BLaER1 treated with 17β-estradiol and CSF1 and Interleukin-3, amounts not matched to agents 10 nM and 100 nM (cell line): Measurements from ENCODE around the gene SYCE3.
A peak's percentile ranks its signal among the peaks of the same experiment; 100 is the strongest.
"Not testable (repeated sequence)": the region's sequence is repeated elsewhere in the genome, so short reads cannot be mapped to it uniquely, and the experiment has no call there.

Source experiments
- H3K27ac ChIP-seq, 11 experiments: shearing (Covaris generic); formaldehyde crosslinking; 2 replicates each; pipeline ENCODE4 v1.8.1; 2022
- H3K27me3 ChIP-seq, 11 experiments: shearing (Covaris generic); formaldehyde crosslinking; 2 replicates each; pipeline ENCODE4 v1.8.1; 2022
- H3K36me3 ChIP-seq, 11 experiments: shearing (Covaris generic); formaldehyde crosslinking; 2 replicates each; pipeline ENCODE4 v1.8.1; 2022
- H3K4me1 ChIP-seq, 10 experiments: shearing (Covaris generic); formaldehyde crosslinking; 2 replicates each; pipeline ENCODE4 v1.8.1; 2022
- H3K4me2 ChIP-seq, 11 experiments: shearing (Covaris generic); formaldehyde crosslinking; 2 replicates each; pipeline ENCODE4 v1.8.1; 2022
- H3K4me3 ChIP-seq, 10 experiments: shearing (Covaris generic); formaldehyde crosslinking; 2 replicates each; pipeline ENCODE4 v1.8.1; 2022
- H3K9ac ChIP-seq, 11 experiments: shearing (Covaris generic); formaldehyde crosslinking; 2 replicates each; pipeline ENCODE4 v1.8.1; 2022
- H3K9me3 ChIP-seq, 11 experiments: shearing (Covaris generic); formaldehyde crosslinking; replicated peaks in 1 of 11; 2 replicates each; pipeline ENCODE4 v1.8.1; 2022
- H4K20me1 ChIP-seq, 11 experiments: shearing (Covaris generic); formaldehyde crosslinking; 2 replicates each; pipeline ENCODE4 v1.8.1; 2022
- Cebpa-rat ChIP-seq, 11 experiments: shearing (Covaris generic); IDR thresholded peaks; 2 replicates each; pipeline ENCODE4 v1.8.1; 2022

SYCE3 gene

GRCh38 chr22:50522806-50523438 lies 39.8 kb downstream of the SYCE3 start:
- Histone ChIP-seq H3K4me1 (peaks cover 27 to 36% (median 31%) of the 10 kb centered on the region in 10 experiments), H3K9ac (peak overlapping the region in 4 of 11 experiments; percentile 92 to 96 (median 94); a peak in 2 of 22 replicates), H3K4me2 (peak overlapping the region in 2 of 11 experiments; percentile 98 to 100; a peak in 2 of 22 replicates), H3K27ac (no peak overlapping the region), H3K4me3 (no peak overlapping the region), H4K20me1 (peaks cover 20 to 56% (median 42%) of the 10 kb centered on the region in 11 experiments), H3K9me3 (no peaks in the 10 kb centered on the region), H3K36me3 (peaks cover 55 to 68% (median 66%) of the 10 kb centered on the region in 11 experiments), H3K27me3 (peaks cover 0 to 1% (median 0%) of the 10 kb centered on the region in 11 experiments; a peak in 3 of 22 replicates)
- no peak for TF ChIP-seq Cebpa-rat (IDR thresholded peaks at IDR 0.05)

- H3K27me3 ChIP-seq, result no peaks in the 10 kb centered on the region; a peak in 1 of 22 replicates
- TF ChIP-seq Cebpa-rat (IDR thresholded peaks at IDR 0.05), result no peak
- peaks cover 61 to 74% (median 72%) of the 10 kb centered on the region in 11 experiments for H3K36me3 ChIP-seq
Measured at GRCh38 chr22:50522208-50522805, 40.4 kb downstream of the SYCE3 start.

GRCh38 chr22:50521710-50522109 lies 41.0 kb downstream of the SYCE3 start:
- Histone ChIP-seq H3K27me3 (no peaks in the 10 kb centered on the region), H3K9me3 (no peaks in the 10 kb centered on the region), H3K36me3 (peaks cover 63 to 80% (median 78%) of the 10 kb centered on the region in 11 experiments), H3K9ac (0 out of 22 replicates have a peak overlapping the region, but pooled peaks of 1 of the 11 experiments have one; percentile 18), H4K20me1 (peaks cover 20 to 68% (median 53%) of the 10 kb centered on the region in 11 experiments), H3K4me1 (peaks cover 18 to 32% (median 23%) of the 10 kb centered on the region in 10 experiments), H3K27ac (no peak overlapping the region), H3K4me3 (no peak overlapping the region), H3K4me2 (no peak overlapping the region)
- no peak for TF ChIP-seq Cebpa-rat (IDR thresholded peaks at IDR 0.05)

More at GRCh38 chr22:50522208-50522805, 40.4 kb downstream of the SYCE3 start:
- Histone ChIP-seq H3K4me3 (no peak overlapping the region), H4K20me1 (peaks cover 20 to 62% (median 47%) of the 10 kb centered on the region in 11 experiments), H3K4me2 (no peak overlapping the region), H3K9ac (0 out of 22 replicates have a peak overlapping the region, but pooled peaks of 1 of the 11 experiments have one; percentile 18), H3K4me1 (peaks cover 21 to 32% (median 26%) of the 10 kb centered on the region in 10 experiments), H3K9me3 (no peaks in the 10 kb centered on the region), H3K27ac (no peak overlapping the region)

GRCh38 chr22:50520826-50521453 lies 41.8 kb downstream of the SYCE3 start:
- Histone ChIP-seq H3K9ac (no peak overlapping the region), H3K9me3 (no peaks in the 10 kb centered on the region), H3K4me3 (no peak overlapping the region), H4K20me1 (peaks cover 22 to 76% (median 60%) of the 10 kb centered on the region in 11 experiments), H3K27me3 (no peaks in the 10 kb centered on the region), H3K4me2 (no peak overlapping the region), H3K27ac (no peak overlapping the region), H3K36me3 (peaks cover 63 to 88% (median 85%) of the 10 kb centered on the region in 11 experiments), H3K4me1 (peaks cover 16 to 35% (median 27%) of the 10 kb centered on the region in 10 experiments)
- TF ChIP-seq Cebpa-rat (IDR thresholded peaks at IDR 0.05), result no peak

- H3K4me3 ChIP-seq, H3K9ac ChIP-seq, H3K9me3 ChIP-seq, H3K4me2 ChIP-seq, H3K27me3 ChIP-seq, H3K27ac ChIP-seq: not testable (repeated sequence)
- peaks cover 16 to 39% (median 30%) of the 10 kb centered on the region in 10 experiments for H3K4me1 ChIP-seq
- peaks cover 63 to 91% (median 86%) of the 10 kb centered on the region in 11 experiments for H3K36me3 ChIP-seq
- peaks cover 23 to 83% (median 65%) of the 10 kb centered on the region in 11 experiments for H4K20me1 ChIP-seq
Measured at GRCh38 chr22:50520184-50520583, 42.5 kb downstream of the SYCE3 start.

- no peaks in the 10 kb centered on the region for H3K27me3 ChIP-seq
- TF ChIP-seq Cebpa-rat (IDR thresholded peaks at IDR 0.05), result no peak
- H4K20me1 ChIP-seq, result peaks cover 15 to 84% (median 65%) of the 10 kb centered on the region in 11 experiments
- peaks cover 6 to 31% (median 23%) of the 10 kb centered on the region in 10 experiments for H3K4me1 ChIP-seq
- H3K9me3 ChIP-seq, result no peaks in the 10 kb centered on the region
- H3K27ac ChIP-seq, result no peak overlapping the region
- peaks cover 61 to 97% (median 91%) of the 10 kb centered on the region in 11 experiments for H3K36me3 ChIP-seq
- peak overlapping the region in 3 of 11 experiments; percentile 9 to 29 (median 19); a peak in 1 of 22 replicates for H3K9ac ChIP-seq
- no peak overlapping the region for H3K4me3 ChIP-seq
- no peak overlapping the region for H3K4me2 ChIP-seq
Measured at GRCh38 chr22:50519151-50519550, 43.6 kb downstream of the SYCE3 start.

GRCh38 chr22:50518606-50519005 lies 44.1 kb downstream of the SYCE3 start:
- Histone ChIP-seq H3K27me3 (no peaks in the 10 kb centered on the region), H3K9ac (peak overlapping the region in 4 of 11 experiments; percentile 9 to 29 (median 18); a peak in 2 of 22 replicates), H3K27ac (peak overlapping the region in 1 of 11 experiments; percentile 7; a peak in 1 of 22 replicates), H3K4me3 (no peak overlapping the region), H3K36me3 (peaks cover 56 to 96% (median 89%) of the 10 kb centered on the region in 11 experiments), H3K4me1 (peaks cover under 1 to 26% (median 17%) of the 10 kb centered on the region in 10 experiments; a peak in 16 of 20 replicates), H3K9me3 (no peaks in the 10 kb centered on the region), H3K4me2 (no peak overlapping the region), H4K20me1 (peaks cover 10 to 84% (median 65%) of the 10 kb centered on the region in 11 experiments)
- no peak for TF ChIP-seq Cebpa-rat (IDR thresholded peaks at IDR 0.05)

GRCh38 chr22:50517495-50518260 lies 45.0 kb downstream of the SYCE3 start:
- Histone ChIP-seq H3K4me2 (no peak overlapping the region), H3K9ac (peak overlapping the region in 3 of 11 experiments; percentile 16 to 39 (median 23); a peak in 2 of 22 replicates), H3K9me3 (no peaks in the 10 kb centered on the region), H3K36me3 (peaks cover 46 to 96% (median 87%) of the 10 kb centered on the region in 11 experiments), H3K27ac (no peak overlapping the region), H3K4me1 (peaks cover 0 to 19% (median 15%) of the 10 kb centered on the region in 10 experiments; a peak in 15 of 20 replicates), H4K20me1 (peaks cover under 1 to 84% (median 64%) of the 10 kb centered on the region in 11 experiments; a peak in 20 of 22 replicates), H3K4me3 (no peak overlapping the region), H3K27me3 (no peaks in the 10 kb centered on the region)
- TF ChIP-seq Cebpa-rat (IDR thresholded peaks at IDR 0.05), result no peak
